Measurements from ENCODE around the gene TMEM53. TPM values are rescaled to one million over a fixed set of nuclear protein-coding genes. Genes with fewer than 3 reads are reported as not detected.

The TMEM53 gene
- total RNA-seq, 1 donor: 0.52 TPM

- H3K9me3 ChIP-seq (ENCODE audit: low read depth, low read length): no peaks in the 10 kb centered on the region
- H3K4me3 ChIP-seq (ENCODE audit: low read length): no peak overlapping the region
- H3K27me3 ChIP-seq (ENCODE audit: insufficient read depth, low read length): no peaks in the 10 kb centered on the region
- no peaks in the 10 kb centered on the region for H3K4me1 ChIP-seq (ENCODE audit: insufficient read depth, low read length)
These were observed 69.9 kb downstream of the TMEM53 start for GRCh38 chr1:44604157-44604955.

- Histone ChIP-seq H3K9me3 (ENCODE audit: low read depth, low read length) (no peaks in the 10 kb centered on the region), H3K4me1 (ENCODE audit: insufficient read depth, low read length) (no peaks in the 10 kb centered on the region), H3K4me3 (ENCODE audit: low read length) (no peak overlapping the region)
These were observed 70.6 kb downstream of the TMEM53 start for GRCh38 chr1:44603718-44604117.

More at GRCh38 chr1:44603718-44604117, 70.6 kb downstream of the TMEM53 start:
- H3K27me3 ChIP-seq (ENCODE audit: insufficient read depth, low read length): no peaks in the 10 kb centered on the region

Other genes starting within 250 kb of the TMEM53 start
- 30.0 TPM for gene ARMH1, start 233 bp upstream of the TMEM53 start, total RNA-seq
- gene RNU5D-1, start 56.7 kb upstream of the TMEM53 start, total RNA-seq: not detected
- gene KIF2C, start 65.4 kb upstream of the TMEM53 start, total RNA-seq: 0.21 TPM
- gene RPS8, start 101.1 kb upstream of the TMEM53 start, total RNA-seq: 2,122 TPM
- gene BEST4, start 113.7 kb upstream of the TMEM53 start, total RNA-seq: 0.21 TPM
- gene PLK3, start 125.9 kb upstream of the TMEM53 start, total RNA-seq: 224 TPM
- 4.6 TPM for gene DYNLT4, start 132.9 kb upstream of the TMEM53 start, total RNA-seq
- gene BTBD19, start 134.0 kb upstream of the TMEM53 start, total RNA-seq: 8.7 TPM
- gene PTCH2, start 168.8 kb upstream of the TMEM53 start, total RNA-seq: 0.52 TPM

All from mononuclear cell (primary cell).